ENCODE results near the gene PCDHGB4.
"Not testable (repeated sequence)": the region's sequence is repeated elsewhere in the genome, so short reads cannot be mapped to it uniquely, and the experiment has no call there.

Gene PCDHGB4

DNA sequence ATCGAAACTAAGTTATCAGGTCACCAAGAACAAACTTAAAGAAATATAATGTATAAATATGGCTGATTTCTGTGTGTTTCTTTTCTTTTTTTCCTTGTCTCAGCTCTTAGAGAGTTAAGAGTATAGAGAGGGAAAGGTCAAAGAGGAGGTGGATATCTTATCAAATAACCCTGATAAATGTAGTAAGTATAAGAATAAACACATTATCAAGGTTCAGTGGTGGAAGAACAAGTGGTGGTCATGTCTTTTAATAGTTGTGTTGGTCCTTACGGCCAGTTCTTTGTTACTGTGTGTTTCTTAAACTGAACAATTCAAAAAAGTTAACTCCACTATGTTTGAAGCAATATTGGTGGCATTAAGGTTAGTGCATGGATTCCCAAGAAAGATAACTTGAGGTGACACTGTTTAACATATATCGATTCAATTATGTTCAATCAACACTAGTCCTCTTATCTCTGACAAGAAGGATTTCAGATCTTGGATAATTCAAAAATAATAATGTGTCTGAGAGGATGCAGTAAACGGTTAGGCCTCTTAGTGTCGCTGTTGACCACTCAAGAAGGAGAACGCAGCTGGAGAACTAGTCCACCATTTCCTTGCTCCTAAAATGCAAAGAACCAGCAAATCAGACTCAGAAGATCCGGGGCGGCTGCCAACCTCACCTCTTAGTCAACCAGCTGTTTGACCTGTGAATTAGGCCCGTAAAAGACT is 44.1 kb upstream of the PCDHGB4 start, which contains the start of gene PCDHGA3:
PCDHGA3 (plus strand) TSS at position 588 of the 711 bp plus-strand sequence. CDS start 205 bp downstream, outside the sequence.
- peak within 1 kb of the TSS; percentile 54 for H2AFZ ChIP-seq (ENCODE audit: low read length)
- H3K9ac ChIP-seq (ENCODE audit: low read depth, low read length, poor library complexity), result no peak within 1 kb of the TSS
- H2AK5ac ChIP-seq (ENCODE audit: low read depth, low read length), result no peak within 1 kb of the TSS
- no CpG with 5 or more reads among the region's 9 CpGs for WGBS, 2 donors (ENCODE audit: extremely low coverage in 2 of 2, insufficient read length in 2 of 2, insufficient replicate concordance in 1 of 2)
- DNase-seq (ENCODE audit: low spot score), result no peak
- H3K27ac ChIP-seq (replicated peaks; ENCODE audit: low read length), result no peak within 1 kb of the TSS
- no peaks in the 10 kb centered on the region for H3K36me3 ChIP-seq (replicated peaks in 1 of 2; ENCODE audit: control insufficient read depth in 2 of 2, insufficient read depth in 2 of 2, low read length in 2 of 2)
- no peak within 1 kb of the TSS for H2BK15ac ChIP-seq (ENCODE audit: low read length)
- no peak within 1 kb of the TSS for H3K23ac ChIP-seq (ENCODE audit: low read depth, low read length, poor library complexity)
- H3K18ac ChIP-seq (ENCODE audit: low read length), result no peak within 1 kb of the TSS
- H3K4ac ChIP-seq (ENCODE audit: low read length), result no peak within 1 kb of the TSS
- no peak within 1 kb of the TSS for H2BK5ac ChIP-seq (ENCODE audit: low read length)
- no peak within 1 kb of the TSS for H3K4me2 ChIP-seq (ENCODE audit: insufficient read depth, low read length, poor library complexity, severe bottlenecking)
- H2BK120ac ChIP-seq (ENCODE audit: low read depth, low read length), result no peak within 1 kb of the TSS
- no peaks in the 10 kb centered on the region for H3K79me1 ChIP-seq (ENCODE audit: low read depth, low read length)
- no peak within 1 kb of the TSS for H3K14ac ChIP-seq (ENCODE audit: low read length)
- H3K9me3 ChIP-seq (replicated peaks in 1 of 2; ENCODE audit: control insufficient read depth in 2 of 2, insufficient read depth in 1 of 2, low read depth in 1 of 2, low read length in 2 of 2), result peaks cover 20 to 32% of the 10 kb centered on the region in 2 donors
- no peaks in the 10 kb centered on the region for H3K27me3 ChIP-seq (ENCODE audit: control insufficient read depth in 3 of 3, insufficient read depth in 3 of 3, low read depth in 1 of 3, low read length in 3 of 3)
- no peak within 1 kb of the TSS for H2BK12ac ChIP-seq (ENCODE audit: low read length)
- no peaks in the 10 kb centered on the region for H3K4me1 ChIP-seq (ENCODE audit: control insufficient read depth in 2 of 2, insufficient read depth in 1 of 2, low read depth in 1 of 2, low read length in 2 of 2)
- H4K8ac ChIP-seq (ENCODE audit: low read depth, low read length), result no peak within 1 kb of the TSS
- peak within 1 kb of the TSS in 1 of 2 donors; percentile 25 for H3K4me3 ChIP-seq (ENCODE audit: low read length in 2 of 2)
- H4K91ac ChIP-seq (ENCODE audit: low read depth, low read length, poor library complexity), result no peak within 1 kb of the TSS

DNA sequence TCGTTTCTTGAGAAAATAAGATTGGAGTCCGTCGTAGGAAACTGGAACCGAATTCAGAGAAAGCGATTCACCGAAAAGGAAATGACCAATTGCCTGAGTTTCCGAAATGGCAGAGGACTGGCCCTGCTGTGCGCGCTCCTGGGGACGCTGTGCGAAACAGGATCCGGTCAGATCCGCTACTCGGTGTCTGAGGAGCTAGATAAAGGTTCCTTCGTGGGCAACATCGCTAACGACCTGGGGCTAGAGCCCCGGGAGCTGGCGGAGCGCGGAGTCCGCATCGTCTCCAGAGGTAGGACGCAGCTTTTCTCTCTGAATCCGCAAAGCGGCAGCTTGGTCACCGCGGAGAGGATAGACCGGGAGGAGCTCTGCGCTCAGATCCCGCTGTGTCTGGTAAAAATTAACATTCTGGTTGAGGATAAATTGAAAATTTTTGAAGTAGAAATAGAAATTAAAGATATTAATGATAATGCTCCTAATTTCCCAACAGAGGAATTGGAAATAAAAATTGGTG is 43.5 kb upstream of the PCDHGB4 start:
- Histone ChIP-seq H2BK15ac (ENCODE audit: low read length) (no peak overlapping the region), H3K9ac (ENCODE audit: low read depth, low read length, poor library complexity) (no peak overlapping the region), H4K91ac (ENCODE audit: low read depth, low read length, poor library complexity) (no peak overlapping the region), H3K79me1 (ENCODE audit: low read depth, low read length) (no peaks in the 10 kb centered on the region), H3K4me1 (ENCODE audit: control insufficient read depth in 2 of 2, insufficient read depth in 1 of 2, low read depth in 1 of 2, low read length in 2 of 2) (no peaks in the 10 kb centered on the region), H2AFZ (ENCODE audit: low read length) (peak overlapping the region; percentile 54), H3K27ac (replicated peaks; ENCODE audit: low read length) (no peak overlapping the region), H2BK5ac (ENCODE audit: low read length) (no peak overlapping the region), H3K23ac (ENCODE audit: low read depth, low read length, poor library complexity) (no peak overlapping the region), H3K36me3 (replicated peaks in 1 of 2; ENCODE audit: control insufficient read depth in 2 of 2, insufficient read depth in 2 of 2, low read length in 2 of 2) (no peaks in the 10 kb centered on the region), H3K4ac (ENCODE audit: low read length) (no peak overlapping the region), H3K4me3 (ENCODE audit: low read length in 2 of 2) (peak overlapping the region in 1 of 2 donors; percentile 25), H2BK12ac (ENCODE audit: low read length) (no peak overlapping the region), H3K14ac (ENCODE audit: low read length) (no peak overlapping the region), H3K27me3 (ENCODE audit: control insufficient read depth in 3 of 3, insufficient read depth in 3 of 3, low read depth in 1 of 3, low read length in 3 of 3) (no peaks in the 10 kb centered on the region), H4K8ac (ENCODE audit: low read depth, low read length) (no peak overlapping the region), H3K9me3 (replicated peaks in 1 of 2; ENCODE audit: control insufficient read depth in 2 of 2, insufficient read depth in 1 of 2, low read depth in 1 of 2, low read length in 2 of 2) (peaks cover 20 to 32% of the 10 kb centered on the region in 2 donors), H3K18ac (ENCODE audit: low read length) (no peak overlapping the region), H2BK120ac (ENCODE audit: low read depth, low read length) (no peak overlapping the region), H3K4me2 (ENCODE audit: insufficient read depth, low read length, poor library complexity, severe bottlenecking) (no peak overlapping the region), H2AK5ac (ENCODE audit: low read depth, low read length) (no peak overlapping the region)
- DNase-seq (ENCODE audit: low spot score), result no peak
- WGBS, 2 donors (ENCODE audit: extremely low coverage in 2 of 2, insufficient read length in 2 of 2, insufficient replicate concordance in 1 of 2), result no CpG with 5 or more reads among the region's 31 CpGs

DNA sequence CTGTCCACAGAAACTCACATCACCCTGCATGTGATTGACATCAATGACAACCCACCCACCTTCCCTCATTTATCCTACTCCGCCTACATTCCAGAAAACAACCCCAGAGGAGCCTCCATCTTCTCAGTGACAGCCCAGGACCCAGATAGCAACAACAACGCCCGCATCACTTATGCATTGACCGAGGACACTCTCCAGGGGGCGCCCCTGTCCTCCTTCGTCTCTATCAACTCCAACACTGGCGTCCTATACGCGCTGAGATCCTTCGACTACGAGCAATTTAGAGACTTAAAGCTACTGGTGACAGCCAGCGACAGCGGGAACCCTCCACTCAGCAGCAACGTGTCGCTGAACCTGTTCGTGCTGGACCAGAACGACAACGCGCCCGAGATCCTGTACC is 42.2 kb upstream of the PCDHGB4 start:
- Histone ChIP-seq H2BK120ac (ENCODE audit: low read depth, low read length) (no peak overlapping the region), H4K8ac (ENCODE audit: low read depth, low read length) (no peak overlapping the region), H3K4ac (ENCODE audit: low read length) (no peak overlapping the region), H3K4me1 (ENCODE audit: control insufficient read depth in 2 of 2, insufficient read depth in 1 of 2, low read depth in 1 of 2, low read length in 2 of 2) (no peaks in the 10 kb centered on the region), H2AK5ac (ENCODE audit: low read depth, low read length) (no peak overlapping the region), H3K36me3 (replicated peaks in 1 of 2; ENCODE audit: control insufficient read depth in 2 of 2, insufficient read depth in 2 of 2, low read length in 2 of 2) (no peaks in the 10 kb centered on the region), H2AFZ (ENCODE audit: low read length) (no peak overlapping the region), H3K23ac (ENCODE audit: low read depth, low read length, poor library complexity) (no peak overlapping the region), H3K18ac (ENCODE audit: low read length) (no peak overlapping the region), H3K9me3 (replicated peaks in 1 of 2; ENCODE audit: control insufficient read depth in 2 of 2, insufficient read depth in 1 of 2, low read depth in 1 of 2, low read length in 2 of 2) (peaks cover 14 to 22% of the 10 kb centered on the region in 2 donors), H2BK5ac (ENCODE audit: low read length) (no peak overlapping the region), H3K79me1 (ENCODE audit: low read depth, low read length) (no peaks in the 10 kb centered on the region), H3K9ac (ENCODE audit: low read depth, low read length, poor library complexity) (no peak overlapping the region), H3K4me2 (ENCODE audit: insufficient read depth, low read length, poor library complexity, severe bottlenecking) (no peak overlapping the region), H3K14ac (ENCODE audit: low read length) (no peak overlapping the region), H2BK12ac (ENCODE audit: low read length) (no peak overlapping the region), H3K27ac (replicated peaks; ENCODE audit: low read length) (no peak overlapping the region), H3K4me3 (ENCODE audit: low read length in 2 of 2) (no peak overlapping the region), H4K91ac (ENCODE audit: low read depth, low read length, poor library complexity) (no peak overlapping the region), H3K27me3 (ENCODE audit: control insufficient read depth in 3 of 3, insufficient read depth in 3 of 3, low read depth in 1 of 3, low read length in 3 of 3) (no peaks in the 10 kb centered on the region), H2BK15ac (ENCODE audit: low read length) (no peak overlapping the region)
- DNase-seq (ENCODE audit: low spot score), result no peak
- WGBS, 2 donors (ENCODE audit: extremely low coverage in 2 of 2, insufficient read length in 2 of 2, insufficient replicate concordance in 1 of 2), result no CpG with 5 or more reads among the region's 20 CpGs

DNA sequence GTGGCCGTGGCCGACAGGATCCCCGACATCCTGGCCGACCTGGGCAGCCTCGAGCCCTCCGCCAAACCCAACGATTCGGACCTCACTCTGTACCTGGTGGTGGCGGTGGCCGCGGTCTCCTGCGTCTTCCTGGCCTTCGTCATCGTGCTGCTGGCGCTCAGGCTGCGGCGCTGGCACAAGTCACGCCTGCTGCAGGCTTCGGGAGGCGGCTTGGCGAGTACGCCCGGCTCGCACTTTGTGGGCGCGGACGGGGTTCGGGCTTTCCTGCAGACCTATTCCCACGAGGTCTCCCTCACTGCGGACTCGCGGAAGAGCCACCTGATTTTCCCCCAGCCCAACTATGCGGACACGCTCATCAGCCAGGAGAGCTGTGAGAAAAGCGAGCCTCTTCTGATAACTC is 41.5 kb upstream of the PCDHGB4 start:
- H4K8ac ChIP-seq (ENCODE audit: low read depth, low read length); H2BK5ac ChIP-seq (ENCODE audit: low read length); H3K4me3 ChIP-seq (ENCODE audit: low read length in 2 of 2); H2AFZ ChIP-seq (ENCODE audit: low read length); H3K14ac ChIP-seq (ENCODE audit: low read length); H3K4me1 ChIP-seq (ENCODE audit: control insufficient read depth in 2 of 2, insufficient read depth in 1 of 2, low read depth in 1 of 2, low read length in 2 of 2); H2BK120ac ChIP-seq (ENCODE audit: low read depth, low read length); DNase-seq (ENCODE audit: low spot score); H2BK12ac ChIP-seq (ENCODE audit: low read length); H3K27ac ChIP-seq (replicated peaks; ENCODE audit: low read length); H3K4ac ChIP-seq (ENCODE audit: low read length); H3K79me1 ChIP-seq (ENCODE audit: low read depth, low read length); H4K91ac ChIP-seq (ENCODE audit: low read depth, low read length, poor library complexity); H3K18ac ChIP-seq (ENCODE audit: low read length); H2AK5ac ChIP-seq (ENCODE audit: low read depth, low read length); H3K36me3 ChIP-seq (replicated peaks in 1 of 2; ENCODE audit: control insufficient read depth in 2 of 2, insufficient read depth in 2 of 2, low read length in 2 of 2); H2BK15ac ChIP-seq (ENCODE audit: low read length); H3K23ac ChIP-seq (ENCODE audit: low read depth, low read length, poor library complexity); H3K4me2 ChIP-seq (ENCODE audit: insufficient read depth, low read length, poor library complexity, severe bottlenecking); H3K27me3 ChIP-seq (ENCODE audit: control insufficient read depth in 3 of 3, insufficient read depth in 3 of 3, low read depth in 1 of 3, low read length in 3 of 3); H3K9ac ChIP-seq (ENCODE audit: low read depth, low read length, poor library complexity): not testable (repeated sequence)
- H3K9me3 ChIP-seq (replicated peaks in 1 of 2; ENCODE audit: control insufficient read depth in 2 of 2, insufficient read depth in 1 of 2, low read depth in 1 of 2, low read length in 2 of 2), result peaks cover 16 to 26% of the 10 kb centered on the region in 2 donors
- WGBS, 2 donors (ENCODE audit: extremely low coverage in 2 of 2, insufficient read length in 2 of 2, insufficient replicate concordance in 1 of 2), result no CpG with 5 or more reads among the region's 35 CpGs

Data from neuronal stem cell (in vitro differentiated cells).